K562 (cell line): ENCODE data around the gene SFRP2. TPM values are rescaled to one million over a fixed set of nuclear protein-coding genes. Genes with fewer than 3 reads are reported as not detected.

Experiments used
- ATAC-seq: fragments of 200-7000 bp; cut with Tn5 transposase; 3 replicates; pipeline ENCODE4 v1.9.1; 2020; ENCODE audit warnings: moderate library complexity
- BruUV-seq: library from RNA; stranded (reverse); fragments of 400-500 nt; replicated peaks from 2 replicates; lab custom pipeline; 2021; lab: Mats Ljungman, UMichigan
- CTCF ChIA-PET: fragments of 300-600 bp; formaldehyde crosslinking; extraction: SDS; loops from one replicate; lab custom pipeline; 2021; ENCODE audit warnings: low intra/inter-chr PET ratio; lab: Yijun Ruan, JAX
- POLR2A ChIA-PET: fragments of 300-600, 350-650 bp; sonication (Branson Sonifier 250); formaldehyde crosslinking; extraction: SDS; loops from one replicate; lab custom pipeline; 2021; ENCODE audit warnings: antibody characterized with exemption, inconsistent platforms; lab: Yijun Ruan, JAX
- DNase-seq, 4 experiments: peaks; one replicate each; pipeline versions ENCODE4 v3.0.0 to v3.0.0-alpha.2; 2011 to 2018; ENCODE audit warnings: low spot score in 3 of 4, mixed read lengths in 3 of 4; ENCODE audit errors: extremely low read depth in 1 of 4
- FAIRE-seq: peaks from 2 replicates; lab custom pipeline; 2011; peaks lifted over from hg19 to GRCh38; lab: Jason Lieb, UNC
- H2AFZ ChIP-seq: 2 replicates; pipeline ENCODE4 v1.6.0; 2011; ENCODE audit warnings: low read depth, low read length, control low read depth, inconsistent platforms
- H3K27ac ChIP-seq: fragments of 200-600 bp; 3 replicates; pipeline ENCODE4 v1.8.0; 2011; ENCODE audit warnings: low read depth, mild to moderate bottlenecking, control low read depth, inconsistent platforms, low read length, moderate library complexity, mixed read lengths; ENCODE audit errors: extremely low read depth
- H3K27me3 ChIP-seq, 2 experiments: fragments of 300-600 bp in 1 of 2; 2 replicates in 1 of 2; 3 replicates in 1 of 2; pipeline versions ENCODE4 v1.6.0 to v1.8.0; 2011; ENCODE audit warnings: inconsistent platforms in 2 of 2, low read length in 2 of 2, mild to moderate bottlenecking in 1 of 2, mixed read lengths in 1 of 2, moderate library complexity in 1 of 2; ENCODE audit not compliant: control insufficient read depth in 2 of 2, insufficient read depth in 2 of 2
- H3K36me3 ChIP-seq: fragments of 300-600 bp; 3 replicates; pipeline ENCODE4 v1.8.0; 2011; ENCODE audit warnings: mild to moderate bottlenecking, low read length, inconsistent platforms; ENCODE audit not compliant: control insufficient read depth, insufficient read depth
- H3K4me1 ChIP-seq, 2 experiments: fragments of 200-600 bp in 1 of 2; replicated peaks in 1 of 2; 2 replicates in 1 of 2; 3 replicates in 1 of 2; pipeline versions ENCODE4 v1.5.1 to v1.8.0; 2011; ENCODE audit warnings: inconsistent platforms in 2 of 2, low read length in 2 of 2, mild to moderate bottlenecking in 1 of 2, mixed read lengths in 1 of 2, moderate library complexity in 1 of 2; ENCODE audit not compliant: control insufficient read depth in 2 of 2, insufficient read depth in 2 of 2
- H3K4me2 ChIP-seq: 2 replicates; pipeline ENCODE4 v1.6.1; 2011; ENCODE audit warnings: low read length, control low read depth, inconsistent platforms, mixed read lengths; ENCODE audit not compliant: insufficient read depth
- H3K4me3 ChIP-seq: fragments of 200-600 bp; sonication (generic), shearing (Covaris generic); 2 replicates; pipeline ENCODE4 v1.5.1; 2016; ENCODE audit warnings: control low read depth, inconsistent platforms
- H3K79me2 ChIP-seq: fragments of 200-600 bp; 3 replicates; pipeline ENCODE4 v1.8.0; 2011; ENCODE audit warnings: low read length, inconsistent platforms; ENCODE audit not compliant: control insufficient read depth, insufficient read depth
- H3K9ac ChIP-seq, 2 experiments: 2 replicates each; pipeline versions ENCODE4 v1.6.0 to v1.6.1; 2011; ENCODE audit warnings: low read depth in 2 of 2, low read length in 2 of 2, control low read depth in 1 of 2, inconsistent platforms in 1 of 2, mild to moderate bottlenecking in 1 of 2, mixed read lengths in 1 of 2; ENCODE audit not compliant: insufficient read depth in 1 of 2
- H3K9me1 ChIP-seq: one replicate; pipeline ENCODE4 v1.6.0; 2011; ENCODE audit warnings: inconsistent platforms, mild to moderate bottlenecking, low read length, moderate library complexity; ENCODE audit not compliant: control insufficient read depth, insufficient read depth
- H3K9me3 ChIP-seq: replicated peaks from 2 replicates; pipeline ENCODE4 v1.5.1; 2011; ENCODE audit warnings: low read depth, low read length, inconsistent platforms; ENCODE audit not compliant: control insufficient read depth, insufficient read depth
- H4K20me1 ChIP-seq: replicated peaks from 2 replicates; pipeline ENCODE4 v1.6.1; 2011; ENCODE audit warnings: low read length, inconsistent platforms, mixed read lengths; ENCODE audit not compliant: control insufficient read depth, insufficient read depth
- CBFA2T3 ChIP-seq: fragments of 450-650 bp; IDR thresholded peaks from 2 replicates; pipeline ENCODE4 v1.6.1; 2017
- CCNT2 ChIP-seq: IDR thresholded peaks from 2 replicates; pipeline ENCODE4 v1.6.1; 2011; ENCODE audit warnings: borderline replicate concordance, low read depth, mild to moderate bottlenecking, moderate library complexity, mixed read lengths, low read length; ENCODE audit not compliant: insufficient read length; ENCODE audit errors: extremely low read depth
- ETS1 ChIP-seq: conservative IDR thresholded peaks from 2 replicates; pipeline ENCODE4 v1.6.1; 2011; ENCODE audit warnings: low read depth, mild to moderate bottlenecking, low read length; ENCODE audit not compliant: control insufficient read depth
- HEY1 ChIP-seq: fragments of 250-450 bp; sonication (Bioruptor Pico); IDR thresholded peaks from 2 replicates; pipeline ENCODE4 v1.5.0; 2020; ENCODE audit warnings: mild to moderate bottlenecking, moderate library complexity, borderline replicate concordance
- NCOA4 ChIP-seq: fragments of 450-650 bp; IDR thresholded peaks from 2 replicates; pipeline ENCODE4 v1.6.1; 2018; ENCODE audit warnings: mild to moderate bottlenecking; ENCODE audit not compliant: partially characterized antibody
- NFATC3 ChIP-seq: fragments of 450-650 bp; IDR thresholded peaks from 2 replicates; pipeline ENCODE4 v1.6.1; 2017; ENCODE audit warnings: mild to moderate bottlenecking
- POLR2G ChIP-seq: fragments of 200-400 bp; formaldehyde crosslinking; IDR thresholded peaks from 2 replicates; pipeline ENCODE4 v1.6.1; 2017; ENCODE audit warnings: low read depth, mild to moderate bottlenecking, antibody characterized with exemption, low read length, moderate library complexity
- POLR3G ChIP-seq: IDR thresholded peaks from 2 replicates; pipeline ENCODE4 v1.6.1; 2011; ENCODE audit not compliant: insufficient read length, insufficient replicate concordance; ENCODE audit errors: extremely low read depth
- ZNF395 ChIP-seq: fragments of 200-800 bp; sonication (Bioruptor generic); IDR thresholded peaks from 2 replicates; pipeline ENCODE4 v1.6.1; 2017; ENCODE audit warnings: missing genetic modification characterization, missing compliant biosample characterization
- ZNF75A ChIP-seq: fragments of 450-650 bp; formaldehyde crosslinking; IDR thresholded peaks from 2 replicates; pipeline ENCODE4 v1.4.0; 2020; ENCODE audit warnings: mild to moderate bottlenecking
- WGBS: fragments of 100-300 bp; shearing (Covaris generic); methylation state at CpG from one replicate; pipeline ENCODE4 v1.1.6; 2016; ENCODE audit warnings: low coverage, mixed read lengths; ENCODE audit not compliant: insufficient coverage; ENCODE audit errors: missing lambda C conversion rate; 5-methylcytosine and 5-hydroxymethylcytosine counted together
- in situ Hi-C: fragments of 300-500 bp; cut with MboI; formaldehyde crosslinking; loops from 4 replicates; pipeline ENCODE4 v1.15.0; 2018; ENCODE audit warnings: inconsistent platforms, mixed read lengths
- intact Hi-C: fragments of 100-400 bp; cut with micrococcal nuclease; formaldehyde crosslinking; loops from 2 replicates; pipeline ENCODE4 v1.14.2; 2022
- polyA plus RNA-seq, 8 experiments: library from polyadenylated mRNA; depleted of rRNA in 4 of 8; stranded (reverse) in 5 of 8; unstranded in 3 of 8; fragments of >200 nt; fragmentation: Nextera tagmentation in 2 of 8; fragmentation: Illumina TruSeq in 1 of 8; extraction: Ambion mirVana in 2 of 8; extraction: Trizol in 1 of 8; gene quantifications; 2 replicates each; pipeline versions ENCODE4 v1.2.1 to v1.2.3, GENCODE V29; 2011 to 2014; ENCODE audit warnings: inconsistent platforms in 1 of 8, missing spikeins in 1 of 8
- total RNA-seq, 7 experiments: library from RNA; depleted of rRNA in 6 of 7; stranded (reverse); fragments of >200 nt in 6 of 7; fragmentation: Illumina TruSeq in 2 of 7; extraction: Trizol in 2 of 7; gene quantifications; 2 replicates each; pipeline versions ENCODE4 v1.2.1 to v1.2.3, GENCODE V29; 2011 to 2021; ENCODE audit warnings: low replicate concordance in 1 of 7

Gene SFRP2
- total and polyA plus RNA-seq, 9 of the 15 experiments (the other 6 are each of a cell fraction or from before 2014, with no cell fraction given): 0.29 TPM; not detected in 8

- TF ChIP-seq POLR2G: no peak
- no peak for TF ChIP-seq ZNF75A (CRISPR knock-in tag)
- TF ChIP-seq CBFA2T3: no peak
- no peak for TF ChIP-seq ETS1
Measured at GRCh38 chr4:153781280-153781679, 7.6 kb downstream of the SFRP2 start (continued).

GRCh38 chr4:153780876-153781275 lies 8.0 kb downstream of the SFRP2 start:
- H3K9me3 ChIP-seq: peaks cover 5% of the 10 kb centered on the region
- H3K79me2 ChIP-seq: no peaks in the 10 kb centered on the region
- no peak for FAIRE-seq
- TF ChIP-seq NCOA4 (no peak), HEY1 (CRISPR knock-in tag) (no peak), CCNT2 (no peak), ZNF395 (no peak), NFATC3 (no peak), POLR3G (no peak)
- intact Hi-C loops (loop anchor here (10.0 kb wide), 1 partner anchor 534 kb away; no protein-coding TSS in a partner anchor), in situ Hi-C loops (no loop called here)
- H3K4me2 ChIP-seq: no peak overlapping the region
- H3K4me3 ChIP-seq: no peak overlapping the region
- peaks cover 3 to 4% of the 10 kb centered on the region in 2 experiments; a peak in 4 of 5 replicates for H3K4me1 ChIP-seq
- H3K27me3 ChIP-seq: peaks cover 4 to 9% of the 10 kb centered on the region in 2 experiments; a peak in 3 of 5 replicates
- no TSS peak for BruUV-seq
- no peak for DNase-seq
- H3K27ac ChIP-seq: no peak overlapping the region
- WGBS: 0% methylated on average over 1 of the region's 1 CpG
- ChIA-PET POLR2A (interaction anchor here (0.6 kb wide), 2 partner anchors 36 to 67 kb away, joined by 4 to 5 read pairs; no protein-coding TSS in a partner anchor), CTCF (no interaction called here)
- H4K20me1 ChIP-seq: no peaks in the 10 kb centered on the region
- no peaks in the 10 kb centered on the region for H3K36me3 ChIP-seq
- no peak overlapping the region for H2AFZ ChIP-seq
- no peak overlapping the region for H3K9ac ChIP-seq
- ATAC-seq: no peak
- H3K9me1 ChIP-seq: no peaks in the 10 kb centered on the region
